22Rv1 (cell line): ENCODE data around the gene GAL3ST1.

Source experiments
- ZFX ChIP-seq: fragments of 450-650 bp; IDR thresholded peaks from 2 replicates; pipeline ENCODE4 v1.6.1; 2017; ENCODE audit warnings: antibody characterized with exemption, borderline replicate concordance
- TF ChIP-seq, protein P1 (sequence below): fragments of 450-650 bp; IDR thresholded peaks from 2 replicates; pipeline ENCODE4 v1.5.1; 2017; ENCODE audit warnings: mild to moderate bottlenecking

GRCh38 chr22:30617819-30618218 is 43.4 kb upstream of the GAL3ST1 start:
- TF ChIP-seq, protein P1, sequence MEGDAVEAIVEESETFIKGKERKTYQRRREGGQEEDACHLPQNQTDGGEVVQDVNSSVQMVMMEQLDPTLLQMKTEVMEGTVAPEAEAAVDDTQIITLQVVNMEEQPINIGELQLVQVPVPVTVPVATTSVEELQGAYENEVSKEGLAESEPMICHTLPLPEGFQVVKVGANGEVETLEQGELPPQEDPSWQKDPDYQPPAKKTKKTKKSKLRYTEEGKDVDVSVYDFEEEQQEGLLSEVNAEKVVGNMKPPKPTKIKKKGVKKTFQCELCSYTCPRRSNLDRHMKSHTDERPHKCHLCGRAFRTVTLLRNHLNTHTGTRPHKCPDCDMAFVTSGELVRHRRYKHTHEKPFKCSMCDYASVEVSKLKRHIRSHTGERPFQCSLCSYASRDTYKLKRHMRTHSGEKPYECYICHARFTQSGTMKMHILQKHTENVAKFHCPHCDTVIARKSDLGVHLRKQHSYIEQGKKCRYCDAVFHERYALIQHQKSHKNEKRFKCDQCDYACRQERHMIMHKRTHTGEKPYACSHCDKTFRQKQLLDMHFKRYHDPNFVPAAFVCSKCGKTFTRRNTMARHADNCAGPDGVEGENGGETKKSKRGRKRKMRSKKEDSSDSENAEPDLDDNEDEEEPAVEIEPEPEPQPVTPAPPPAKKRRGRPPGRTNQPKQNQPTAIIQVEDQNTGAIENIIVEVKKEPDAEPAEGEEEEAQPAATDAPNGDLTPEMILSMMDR: no peak
- TF ChIP-seq ZFX: no peak
